Subcutaneous adipose tissue (tissue), 4 donors: Measurements from ENCODE around the gene DPEP1. TPM values are rescaled to one million over a fixed set of nuclear protein-coding genes. Genes with fewer than 3 reads are reported as not detected.

ENCODE experiments used
- CTCF ChIP-seq: fragments of 450-650 bp; IDR thresholded peaks from one replicate; pipeline ENCODE4 v1.5.1; 2016; ENCODE audit warnings: low read depth, mild to moderate bottlenecking, control low read depth, antibody characterized with exemption, moderate library complexity
- total RNA-seq, 4 donors: library from RNA; depleted of rRNA; stranded (reverse); fragments of >200 nt; gene quantifications; one replicate each; pipeline ENCODE4 v1.1.0, GENCODE V29; 2016

Gene DPEP1
- total RNA-seq, 4 donors from 2014 or later = 2.3 TPM; not detected in 3

- TF ChIP-seq CTCF = no peak
Measured at GRCh38 chr16:89575247-89576152, 37.9 kb upstream of the DPEP1 start, which contains the start of gene CPNE7. Gene CPNE7, plus strand, starts transcription at chr16:89575758. Its CDS starts 140 bp downstream, at chr16:89575898.

GRCh38 chr16:89576153-89577054 lies 37.0 kb upstream of the DPEP1 start:
- TF ChIP-seq CTCF = no peak

GRCh38 chr16:89577055-89577759 lies 36.2 kb upstream of the DPEP1 start:
- TF ChIP-seq CTCF = no peak

GRCh38 chr16:89579351-89579750 lies 34.1 kb upstream of the DPEP1 start:
- no peak for TF ChIP-seq CTCF

- TF ChIP-seq CTCF = no peak
Measured at GRCh38 chr16:89581045-89581695, 32.3 kb upstream of the DPEP1 start.

- no peak for TF ChIP-seq CTCF
Measured at GRCh38 chr16:89581861-89582563, 31.4 kb upstream of the DPEP1 start.
